Ovary (tissue), 9 donors: Measurements from ENCODE around the gene GRIA4. TPM values are rescaled to one million over a fixed set of nuclear protein-coding genes. Genes with fewer than 3 reads are reported as not detected.

Source experiments
- DNase-seq, 5 donors: peaks; one replicate each; pipeline ENCODE4 v3.0.0-alpha.2; 2019 to 2020
- H3K27ac ChIP-seq, 2 donors: fragments of 200-600 bp; one replicate each; pipeline versions ENCODE4 v1.5.1 to v1.8.0; 2019 to 2022
- H3K27me3 ChIP-seq: fragments of 200-600 bp; one replicate; pipeline ENCODE4 v1.8.0; 2022
- H3K36me3 ChIP-seq: fragments of 200-600 bp; sonication (generic); one replicate; pipeline ENCODE4 v1.5.1; 2019
- H3K4me1 ChIP-seq: one replicate; pipeline ENCODE4 v1.8.1; 2013; ENCODE audit warnings: mild to moderate bottlenecking, moderate library complexity; ENCODE audit not compliant: insufficient read depth
- H3K4me3 ChIP-seq: fragments of 200-600 bp; sonication (generic); one replicate; pipeline ENCODE4 v1.5.1; 2017
- H3K9me3 ChIP-seq, 2 donors: fragments of 200-600 bp in 1 of 2; sonication (generic) in 1 of 2; one replicate each; pipeline versions ENCODE4 v1.5.1 to v1.8.1; 2013 to 2019; ENCODE audit warnings: mild to moderate bottlenecking in 1 of 2, moderate library complexity in 1 of 2
- EP300 ChIP-seq: sonication (generic); formaldehyde crosslinking; IDR thresholded peaks from one replicate; pipeline ENCODE4 v1.6.1; 2017; ENCODE audit warnings: antibody characterized with exemption
- POLR2A ChIP-seq: fragments of 450-650 bp; IDR thresholded peaks from one replicate; pipeline ENCODE4 v1.6.1; 2017; ENCODE audit warnings: antibody characterized with exemption, mild to moderate bottlenecking, moderate library complexity
- WGBS, 3 donors: extraction: QIAGEN DNeasy Blood & Tissue Kit in 1 of 3; methylation state at CpG; one replicate each; pipeline versions ENCODE4 v1.1.5 to v1.1.7; 2013 to 2017; 5-methylcytosine and 5-hydroxymethylcytosine counted together
- intact Hi-C, 4 donors: fragments of 100-400 bp; cut with DNase I; formaldehyde crosslinking; loops; one replicate each; pipeline versions ENCODE4 v1.11.0 to v1.15.1; 2022 to 2023
- polyA plus RNA-seq, 2 donors: library from polyadenylated mRNA; stranded (reverse); fragments of 200-250 nt in 1 of 2; fragments of 350-450 nt in 1 of 2; fragmentation: Illumina TruSeq in 1 of 2; extraction: RNeasy Lipid Tissue Mini Kit (QIAGEN cat#74804) in 1 of 2; gene quantifications; one replicate each; pipeline ENCODE4 v1.2.3, GENCODE V29; 2013 to 2014
- total RNA-seq, 7 donors: library from RNA; depleted of rRNA in 2 of 7; stranded (reverse); fragments of >200 nt in 2 of 7; fragmentation: NEBNext Ultra II Directional in 3 of 7; extraction: Animal tissue kit (Norgen Biotek cat#: 25700) in 3 of 7; gene quantifications; one replicate each; pipeline versions ENCODE4 v1.1.0 to v1.2.4, GENCODE V29; 2016 to 2023
- TF ChIP-seq, protein P1 (sequence below), 3 donors: fragments of 450-650 bp in 2 of 3; fragments of 200-600 bp in 1 of 3; IDR thresholded peaks; one replicate each; pipeline versions ENCODE4 v1.5.1 to v1.8.0; 2016 to 2022; ENCODE audit warnings: antibody characterized with exemption in 3 of 3, mild to moderate bottlenecking in 1 of 3
- donor health status: DM: no; HTN: no; CAD: no; lungs with moderate emphysema.
- donor health status: DM: no; HTN: no; CAD: no.
- donor health status: Bipolar disorder and iron deficiency.
- donor health status: DM: yes; HTN: yes; CAD: no.
- donor health status: DM: no; HTN: no; CAD: no.
- donor health status: DM: yes; HTN: yes; CAD: no.

The GRIA4 gene
- total and polyA plus RNA-seq, 9 donors = 0.07 to 1.1 (median 0.26) TPM; not detected in 3

DNA sequence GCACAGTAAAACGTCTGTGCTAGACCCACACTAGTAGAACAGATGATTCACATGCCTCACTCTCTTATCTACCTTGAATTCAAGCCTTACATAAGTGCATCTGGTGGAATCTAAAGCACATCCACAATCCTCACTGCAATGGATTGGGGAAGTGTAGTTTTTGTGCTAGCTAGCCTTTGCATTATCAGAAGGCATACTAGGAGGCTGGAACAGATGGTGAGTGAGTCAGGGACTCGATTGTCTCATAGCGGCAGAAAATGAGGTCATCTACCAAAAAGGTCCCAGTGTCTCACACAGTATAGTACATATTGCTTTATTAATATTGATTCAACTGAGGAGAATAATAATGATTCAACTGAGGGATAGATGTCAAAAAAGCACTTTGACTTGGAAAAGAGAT, 402.9 kb downstream of the GRIA4 start:
- Histone ChIP-seq H3K4me3 (no peak overlapping the region), H3K36me3 (no peaks in the 10 kb centered on the region), H3K27me3 (no peaks in the 10 kb centered on the region), H3K9me3 (no peaks in the 10 kb centered on the region), H3K27ac (no peak overlapping the region), H3K4me1 (no peaks in the 10 kb centered on the region)
- intact Hi-C loops = no loop called here
- WGBS, 3 donors = 76 to 81% (median 76%) methylated on average over 3 of the region's 3 CpGs
- TF ChIP-seq EP300 (no peak), POLR2A (no peak)
- TF ChIP-seq, protein P1, sequence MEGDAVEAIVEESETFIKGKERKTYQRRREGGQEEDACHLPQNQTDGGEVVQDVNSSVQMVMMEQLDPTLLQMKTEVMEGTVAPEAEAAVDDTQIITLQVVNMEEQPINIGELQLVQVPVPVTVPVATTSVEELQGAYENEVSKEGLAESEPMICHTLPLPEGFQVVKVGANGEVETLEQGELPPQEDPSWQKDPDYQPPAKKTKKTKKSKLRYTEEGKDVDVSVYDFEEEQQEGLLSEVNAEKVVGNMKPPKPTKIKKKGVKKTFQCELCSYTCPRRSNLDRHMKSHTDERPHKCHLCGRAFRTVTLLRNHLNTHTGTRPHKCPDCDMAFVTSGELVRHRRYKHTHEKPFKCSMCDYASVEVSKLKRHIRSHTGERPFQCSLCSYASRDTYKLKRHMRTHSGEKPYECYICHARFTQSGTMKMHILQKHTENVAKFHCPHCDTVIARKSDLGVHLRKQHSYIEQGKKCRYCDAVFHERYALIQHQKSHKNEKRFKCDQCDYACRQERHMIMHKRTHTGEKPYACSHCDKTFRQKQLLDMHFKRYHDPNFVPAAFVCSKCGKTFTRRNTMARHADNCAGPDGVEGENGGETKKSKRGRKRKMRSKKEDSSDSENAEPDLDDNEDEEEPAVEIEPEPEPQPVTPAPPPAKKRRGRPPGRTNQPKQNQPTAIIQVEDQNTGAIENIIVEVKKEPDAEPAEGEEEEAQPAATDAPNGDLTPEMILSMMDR (IDR thresholded peaks at IDR 0.05) = no peak
- no peak for DNase-seq

DNA sequence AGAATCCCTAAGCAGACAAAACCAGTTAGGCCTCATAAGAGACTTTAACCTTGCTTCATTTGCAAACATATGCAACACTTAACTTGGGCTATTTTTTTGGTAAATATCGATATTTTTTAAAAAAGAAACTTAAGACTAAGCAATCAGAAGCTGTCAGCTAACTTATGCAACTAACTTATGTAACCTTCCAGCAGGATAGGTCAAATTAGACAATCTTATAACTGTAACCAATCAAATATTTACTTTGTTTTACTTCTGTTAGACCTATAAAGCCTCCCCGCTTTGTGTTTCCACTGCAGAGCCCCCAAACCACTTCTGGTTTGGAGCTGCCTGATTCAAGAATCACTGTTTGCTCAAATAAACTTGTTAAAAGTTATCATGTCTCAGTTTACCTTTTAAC, 404.2 kb downstream of the GRIA4 start:
- H3K9me3 ChIP-seq = no peaks in the 10 kb centered on the region
- H3K27ac ChIP-seq = no peak overlapping the region
- 96 to 98% (median 97%) methylated on average over 2 of the region's 2 CpGs for WGBS, 3 donors
- H3K4me1 ChIP-seq = no peaks in the 10 kb centered on the region
- no peak overlapping the region for H3K4me3 ChIP-seq
- no peak for DNase-seq
- intact Hi-C loops = no loop called here
- H3K27me3 ChIP-seq = no peaks in the 10 kb centered on the region
- TF ChIP-seq POLR2A = no peak
- TF ChIP-seq, protein P1 (IDR thresholded peaks at IDR 0.05) = no peak
- TF ChIP-seq EP300 = no peak
- no peaks in the 10 kb centered on the region for H3K36me3 ChIP-seq

DNA sequence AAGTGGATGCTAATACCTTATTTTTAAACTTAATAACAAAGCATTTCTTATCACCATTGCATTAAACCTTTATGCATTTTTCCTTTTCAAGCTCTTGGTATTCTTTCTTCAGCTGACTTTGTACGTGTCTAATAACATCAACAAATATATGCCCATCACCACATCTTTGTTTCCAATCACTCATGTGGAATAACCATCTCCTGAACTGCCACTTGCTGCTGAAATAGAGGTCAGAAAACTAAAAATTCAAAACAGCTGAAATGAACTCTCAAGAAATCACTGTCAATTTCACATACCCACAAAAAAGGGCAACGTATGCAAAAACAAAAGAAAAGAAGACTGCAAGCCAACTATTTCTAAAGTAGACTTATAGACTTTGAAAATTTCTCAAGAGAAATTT, 404.7 kb downstream of the GRIA4 start:
- no peak for DNase-seq
- Histone ChIP-seq H3K4me1 (no peaks in the 10 kb centered on the region), H3K27ac (no peak overlapping the region), H3K27me3 (no peaks in the 10 kb centered on the region), H3K4me3 (no peak overlapping the region), H3K36me3 (no peaks in the 10 kb centered on the region), H3K9me3 (no peaks in the 10 kb centered on the region)
- no peak for TF ChIP-seq EP300
- TF ChIP-seq POLR2A = no peak
- TF ChIP-seq, protein P1 (IDR thresholded peaks at IDR 0.05) = no peak
- intact Hi-C loops = no loop called here
- WGBS, 3 donors = 87 to 89% (median 88%) methylated on average over 2 of the region's 2 CpGs

DNA sequence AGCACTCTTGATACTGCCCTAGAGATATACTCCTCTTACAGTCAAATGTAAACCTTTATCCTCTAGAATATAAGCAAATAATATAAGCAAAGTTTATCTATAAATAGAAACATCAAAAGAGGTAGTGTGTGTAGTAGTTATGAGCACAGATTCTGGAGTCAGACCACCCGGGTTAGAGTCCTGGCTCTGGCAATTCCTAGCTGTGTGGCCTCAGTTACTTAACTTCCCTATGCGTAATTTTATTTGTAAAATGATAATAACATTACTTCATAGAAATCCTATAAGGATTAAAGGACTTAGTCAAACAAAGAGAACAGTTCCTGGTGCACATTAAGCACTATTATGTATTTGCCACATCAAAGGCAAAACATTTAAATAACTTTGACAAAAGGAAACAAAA, 405.2 kb downstream of the GRIA4 start:
- Histone ChIP-seq H3K9me3 (no peaks in the 10 kb centered on the region), H3K27ac (no peak overlapping the region), H3K27me3 (no peaks in the 10 kb centered on the region), H3K4me1 (no peaks in the 10 kb centered on the region), H3K36me3 (no peaks in the 10 kb centered on the region), H3K4me3 (no peak overlapping the region)
- WGBS, 3 donors = 85 to 93% (median 88%) methylated on average over 2 of the region's 2 CpGs
- no peak for DNase-seq
- no peak for TF ChIP-seq POLR2A
- TF ChIP-seq, protein P1 (IDR thresholded peaks at IDR 0.05) = no peak
- no peak for TF ChIP-seq EP300
- intact Hi-C loops = no loop called here

DNA sequence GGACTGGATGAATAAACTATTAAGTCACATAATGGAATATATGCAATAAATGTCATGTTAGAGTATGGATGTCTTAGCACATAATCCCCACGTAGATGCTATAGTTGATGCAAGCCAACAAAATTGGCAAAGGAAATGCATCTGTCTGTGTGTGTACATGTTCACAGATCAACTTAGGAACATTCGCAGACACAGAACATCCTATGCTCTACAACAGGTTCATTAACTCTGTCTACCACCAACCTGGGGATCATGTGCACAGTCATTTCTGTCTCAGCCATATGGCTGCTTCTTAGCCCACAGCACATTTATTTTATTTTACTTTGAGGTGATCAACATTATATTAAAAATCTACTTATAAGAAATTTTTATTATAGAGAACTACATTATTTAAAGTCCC, 407.2 kb downstream of the GRIA4 start:
- no peaks in the 10 kb centered on the region for H3K36me3 ChIP-seq
- H3K4me1 ChIP-seq = no peaks in the 10 kb centered on the region
- no peak overlapping the region for H3K27ac ChIP-seq
- H3K4me3 ChIP-seq = no peak overlapping the region
- H3K9me3 ChIP-seq = no peaks in the 10 kb centered on the region
- WGBS, 3 donors = 92 to 97% (median 96%) methylated on average over 2 of the region's 2 CpGs
- H3K27me3 ChIP-seq = no peaks in the 10 kb centered on the region
- no peak for DNase-seq
- intact Hi-C loops = no loop called here
- TF ChIP-seq EP300 (no peak), POLR2A (no peak)
- TF ChIP-seq, protein P1 (IDR thresholded peaks at IDR 0.05) = no peak
